Activated effector memory CD4-positive, alpha-beta T cell treated with Interleukin-2 at 50 U/mL for 16 hours (primary cell): ENCODE results near the gene CAMSAP2.

Source experiments
- DNase-seq: peaks from one replicate; pipeline ENCODE4 v3.0.0-alpha.2; 2020

CAMSAP2 gene

GRCh38 chr1:200738327-200738948, at the start of gene CAMSAP2:
TSS of gene CAMSAP2 (plus strand) at chr1:200738893. CDS start at chr1:200739828, 935 bp downstream.
- DNase-seq = peak; percentile 62

- no peak for DNase-seq
Observed at GRCh38 chr1:200692316-200692715, 46.4 kb upstream of the CAMSAP2 start.

DNA sequence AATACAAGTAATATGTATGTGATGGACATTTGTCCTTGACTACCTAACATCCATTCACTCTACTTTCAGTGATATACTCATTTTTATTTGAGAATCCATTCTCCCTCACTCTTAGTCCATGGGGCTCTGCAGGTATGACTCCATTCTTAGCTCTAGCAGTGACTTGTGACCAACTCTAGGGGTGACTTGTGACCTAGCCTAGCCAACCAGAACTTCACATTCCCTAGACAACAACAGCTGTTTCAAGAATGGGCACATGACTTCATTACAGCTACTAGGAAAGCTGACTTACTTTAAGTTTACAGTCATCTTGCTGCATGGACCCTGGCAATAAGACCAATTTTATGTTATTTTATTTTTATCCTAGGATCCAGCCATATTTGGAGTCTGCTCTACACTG, 45.4 kb upstream of the CAMSAP2 start:
- no peak for DNase-seq

GRCh38 chr1:200694738-200695137, 44.0 kb upstream of the CAMSAP2 start:
- DNase-seq = no peak

GRCh38 chr1:200699871-200700270, 38.8 kb upstream of the CAMSAP2 start:
- DNase-seq = no peak

- no peak for DNase-seq
Observed at GRCh38 chr1:200704986-200705500, 33.6 kb upstream of the CAMSAP2 start.

DNA sequence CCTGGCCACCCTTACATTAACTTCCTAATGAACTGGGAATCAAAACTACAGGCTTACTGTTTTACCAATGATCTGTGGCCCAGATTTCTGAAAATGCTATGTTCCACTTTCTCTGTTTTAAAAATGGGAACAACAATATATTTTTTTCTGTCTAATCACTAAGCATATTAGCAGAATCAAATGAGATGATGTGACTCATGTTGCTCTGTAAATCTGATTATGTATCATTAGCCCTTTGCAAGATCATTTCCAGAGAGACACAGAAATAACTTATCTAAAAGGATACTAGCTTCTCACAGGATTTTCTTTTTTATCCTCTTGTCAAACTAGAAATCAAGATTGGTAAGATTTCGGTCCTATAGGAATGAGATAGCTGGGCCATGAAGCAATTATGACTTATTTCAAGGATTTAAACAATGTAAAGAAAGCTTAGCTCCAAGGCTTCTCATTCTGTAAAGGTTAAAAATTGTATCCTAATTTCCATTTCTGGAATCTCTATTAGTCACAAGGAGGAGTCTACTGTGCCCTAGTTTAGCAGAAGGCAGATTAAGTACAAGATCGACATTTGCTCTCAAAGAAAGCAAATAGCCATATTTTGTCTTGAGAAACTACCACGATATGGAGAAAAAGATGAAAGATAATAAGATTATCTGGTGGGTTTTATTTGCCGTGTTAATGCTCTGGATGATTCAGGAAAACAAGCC, 32.4 kb upstream of the CAMSAP2 start:
- no peak for DNase-seq

DNA sequence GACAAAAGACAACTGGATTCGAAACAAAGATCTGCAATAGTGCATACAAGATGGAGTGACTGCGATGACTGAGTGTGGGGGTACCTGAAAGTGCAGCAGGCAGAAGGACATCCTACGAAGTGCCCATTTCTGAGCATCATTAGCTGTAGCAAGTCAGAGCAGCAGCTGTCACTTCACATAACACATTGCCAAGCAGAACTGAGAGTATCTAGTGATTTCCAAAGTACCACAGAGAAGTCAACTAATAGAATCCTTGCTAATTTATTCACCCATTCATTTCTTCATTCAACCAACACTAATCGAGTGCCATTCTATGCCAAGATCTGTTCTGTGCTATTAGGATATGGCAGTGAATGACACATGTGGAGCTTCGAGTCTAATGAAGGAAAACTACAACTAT, 31.6 kb upstream of the CAMSAP2 start:
- no peak for DNase-seq

- DNase-seq = no peak
Observed at GRCh38 chr1:200708161-200708560, 30.5 kb upstream of the CAMSAP2 start.

DNA sequence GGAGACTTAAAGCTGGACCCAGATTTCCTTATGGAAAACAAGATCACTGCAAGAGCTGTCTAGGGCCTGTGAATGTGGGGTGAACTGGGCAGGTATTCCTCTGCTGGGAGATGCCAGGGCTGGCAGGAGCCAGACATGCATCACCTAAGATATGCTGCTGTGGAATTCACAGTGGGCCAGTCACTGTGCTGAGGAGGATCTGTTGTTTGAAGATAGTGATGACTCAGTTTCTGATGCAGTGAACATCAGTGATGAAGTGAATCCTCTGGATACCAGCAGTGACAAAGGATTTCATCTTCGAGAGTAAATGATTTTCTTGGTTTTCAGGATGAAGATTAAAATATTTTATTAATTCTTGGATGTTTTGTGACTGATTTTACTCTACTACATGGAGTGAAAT, 29.9 kb upstream of the CAMSAP2 start:
- DNase-seq = no peak

DNA sequence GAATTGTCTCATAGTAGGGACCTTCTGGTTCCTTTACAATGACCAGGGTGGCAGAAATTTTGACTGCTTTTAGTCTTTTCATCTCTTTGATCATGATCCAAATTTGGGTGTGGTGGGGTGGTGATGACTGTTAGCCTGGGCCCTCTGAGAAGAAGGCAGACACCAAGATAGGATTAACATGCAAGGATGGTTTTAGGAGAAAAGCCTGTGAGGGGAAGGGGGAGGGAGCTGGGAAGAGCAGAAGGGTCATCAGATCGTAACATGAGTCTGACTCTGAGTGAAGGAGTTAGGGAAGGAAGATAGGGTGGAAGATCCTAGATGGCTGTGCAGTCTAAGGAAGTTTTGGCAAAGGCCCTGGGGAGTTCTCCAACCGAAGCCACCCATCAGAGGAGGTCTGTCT, 28.5 kb upstream of the CAMSAP2 start:
- no peak for DNase-seq

DNA sequence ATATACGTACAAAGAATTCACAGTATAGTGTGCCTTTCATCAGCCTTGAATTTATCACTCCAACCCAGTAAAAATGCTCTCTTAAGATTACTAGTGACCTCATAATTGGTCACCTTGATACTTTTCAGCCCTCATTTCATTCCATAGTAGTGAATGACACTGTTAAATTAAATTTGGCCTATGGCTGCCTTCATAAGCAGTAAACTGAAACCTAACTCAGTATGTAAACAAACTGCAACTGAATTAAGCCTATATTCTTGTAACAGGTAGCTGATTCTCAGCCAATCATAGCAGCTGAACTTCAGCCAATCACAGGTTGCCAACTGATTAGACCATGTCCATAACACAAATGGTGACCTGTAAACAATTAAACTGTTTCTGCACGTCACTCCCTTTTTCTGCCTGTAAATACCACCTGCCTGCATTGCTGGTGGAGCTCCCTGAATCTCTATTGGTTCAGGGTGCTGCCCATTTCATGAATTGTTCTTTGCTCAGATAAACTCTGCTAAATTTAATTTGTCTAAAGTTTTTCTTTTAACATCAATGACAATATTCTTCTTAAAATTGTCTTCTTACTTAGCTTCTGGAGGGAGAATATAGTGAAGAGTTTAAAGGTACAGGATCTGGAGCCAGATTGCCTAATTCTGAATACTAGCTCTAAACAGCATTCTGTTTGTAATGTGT, 24.0 kb upstream of the CAMSAP2 start:
- no peak for DNase-seq

DNA sequence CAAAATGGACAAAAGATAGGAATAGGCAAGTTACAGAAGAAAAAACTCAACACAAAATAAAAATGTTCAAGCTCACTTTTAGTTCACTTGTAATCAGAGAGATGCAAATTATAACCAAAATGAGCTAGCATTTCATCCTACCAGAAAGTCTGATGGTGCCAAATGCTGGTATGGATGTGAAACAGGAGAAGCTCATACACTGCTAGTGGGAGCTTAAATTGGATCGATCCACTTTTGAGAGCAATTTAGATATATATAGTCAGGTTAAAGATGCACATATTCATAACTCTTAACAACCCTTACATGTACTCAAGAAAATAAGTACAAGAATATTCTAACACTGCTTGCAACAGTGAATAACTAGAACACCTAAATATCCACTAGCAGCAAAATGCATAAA, 18.5 kb upstream of the CAMSAP2 start:
- no peak for DNase-seq

DNA sequence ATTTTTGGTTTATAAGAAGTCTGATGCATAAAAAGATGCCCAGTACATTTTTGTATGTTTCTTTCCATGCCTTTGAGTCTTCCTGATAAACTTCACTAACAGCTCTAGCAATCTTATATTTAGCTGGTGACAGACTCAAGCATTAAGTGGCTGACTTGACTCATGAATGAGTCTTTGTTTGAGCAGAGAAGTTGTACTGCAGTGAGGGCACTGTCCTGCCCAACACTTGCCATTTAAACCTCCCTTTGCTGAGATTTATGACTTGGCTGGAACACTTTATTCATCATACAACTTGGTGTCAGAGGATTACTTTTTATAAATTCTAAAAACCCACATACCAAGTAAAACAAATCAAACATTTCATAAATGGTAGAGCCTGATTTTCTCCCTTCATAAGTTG, 14.6 kb upstream of the CAMSAP2 start:
- DNase-seq = no peak

- no peak for DNase-seq
Observed at GRCh38 chr1:200727257-200727656, 11.4 kb upstream of the CAMSAP2 start.

GRCh38 chr1:200729863-200730262, 8.8 kb upstream of the CAMSAP2 start:
- DNase-seq = no peak

GRCh38 chr1:200731654-200732332, 6.9 kb upstream of the CAMSAP2 start:
- DNase-seq = no peak

DNA sequence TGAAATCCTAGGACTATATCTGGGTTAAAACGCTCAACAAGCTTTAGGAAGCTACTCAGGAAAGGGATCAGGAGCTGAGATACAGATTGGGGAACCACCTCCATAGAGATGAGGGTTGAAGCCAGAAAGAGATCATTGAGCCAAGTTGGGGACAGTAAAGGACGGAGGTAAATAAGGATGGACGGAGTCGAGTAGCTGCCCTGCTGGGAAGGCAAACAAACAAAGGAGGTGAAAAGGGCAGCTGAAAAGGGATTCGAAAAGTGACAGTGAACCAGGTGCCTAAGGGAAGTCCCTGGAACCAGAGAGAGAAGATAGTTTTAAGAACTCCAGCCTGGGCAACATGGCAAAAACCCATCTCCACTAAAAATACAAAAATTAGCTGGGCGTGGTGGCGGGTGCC, 6.3 kb upstream of the CAMSAP2 start:
- DNase-seq = no peak

- DNase-seq = no peak
Observed at GRCh38 chr1:200733907-200734306, 4.8 kb upstream of the CAMSAP2 start.

GRCh38 chr1:200737647-200738291, 924 bp upstream of the CAMSAP2 start:
- no peak for DNase-seq

- peak; percentile 19 for DNase-seq
Observed at GRCh38 chr1:200738949-200739651, 407 bp downstream of the CAMSAP2 start.
